B cell (primary cell): Measurements from ENCODE around the gene FRRS1.

Source experiments
- EZH2 ChIP-seq: IDR thresholded peaks from 2 replicates; pipeline ENCODE4 v1.6.1; 2012; ENCODE audit warnings: borderline replicate concordance, low read depth, mild to moderate bottlenecking, moderate library complexity, low read length; ENCODE audit not compliant: insufficient read depth, poor library complexity, severe bottlenecking
- TF ChIP-seq, protein P1 (sequence below): fragments of 200-600 bp; IDR thresholded peaks from one replicate; pipeline ENCODE4 v1.8.0; 2022; ENCODE audit warnings: antibody characterized with exemption, mild to moderate bottlenecking

DNA sequence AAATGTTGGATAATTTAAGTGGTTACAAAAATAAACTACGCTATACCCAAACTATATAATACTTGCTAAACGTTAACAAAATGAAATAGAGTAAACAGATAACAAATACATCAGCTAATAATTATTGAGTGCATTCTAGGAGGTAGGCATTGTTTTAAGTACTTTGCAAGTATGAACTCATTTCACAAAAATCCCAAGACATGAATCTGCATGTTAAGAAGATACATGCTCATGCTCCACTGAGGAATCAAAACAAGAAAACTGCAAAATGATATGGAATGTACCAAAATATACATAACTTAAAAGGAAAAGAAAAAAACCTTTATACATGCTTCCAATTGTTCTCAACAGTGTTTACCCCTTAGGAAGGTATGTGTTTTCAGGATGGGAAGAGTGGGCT lies 2.5 kb downstream of the FRRS1 start:
- TF ChIP-seq EZH2, result no peak
- TF ChIP-seq, protein P1, sequence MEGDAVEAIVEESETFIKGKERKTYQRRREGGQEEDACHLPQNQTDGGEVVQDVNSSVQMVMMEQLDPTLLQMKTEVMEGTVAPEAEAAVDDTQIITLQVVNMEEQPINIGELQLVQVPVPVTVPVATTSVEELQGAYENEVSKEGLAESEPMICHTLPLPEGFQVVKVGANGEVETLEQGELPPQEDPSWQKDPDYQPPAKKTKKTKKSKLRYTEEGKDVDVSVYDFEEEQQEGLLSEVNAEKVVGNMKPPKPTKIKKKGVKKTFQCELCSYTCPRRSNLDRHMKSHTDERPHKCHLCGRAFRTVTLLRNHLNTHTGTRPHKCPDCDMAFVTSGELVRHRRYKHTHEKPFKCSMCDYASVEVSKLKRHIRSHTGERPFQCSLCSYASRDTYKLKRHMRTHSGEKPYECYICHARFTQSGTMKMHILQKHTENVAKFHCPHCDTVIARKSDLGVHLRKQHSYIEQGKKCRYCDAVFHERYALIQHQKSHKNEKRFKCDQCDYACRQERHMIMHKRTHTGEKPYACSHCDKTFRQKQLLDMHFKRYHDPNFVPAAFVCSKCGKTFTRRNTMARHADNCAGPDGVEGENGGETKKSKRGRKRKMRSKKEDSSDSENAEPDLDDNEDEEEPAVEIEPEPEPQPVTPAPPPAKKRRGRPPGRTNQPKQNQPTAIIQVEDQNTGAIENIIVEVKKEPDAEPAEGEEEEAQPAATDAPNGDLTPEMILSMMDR, result no peak
